Cardiac muscle cell (in vitro differentiated cells and primary cell): ENCODE data around the gene SLC2A4. TPM values are rescaled to one million over a fixed set of nuclear protein-coding genes. Genes with fewer than 3 reads are reported as not detected.

Experiments used
- DNase-seq, 2 donors: peaks; one replicate each; pipeline versions ENCODE4 v3.0.0 to v3.0.0-alpha.2; 2010 to 2017; ENCODE audit warnings: low read depth in 1 of 2, low spot score in 1 of 2
- H3K27ac ChIP-seq: fragments of 200-600 bp; sonication (generic); 2 replicates; pipeline ENCODE4 v1.5.1; 2016
- H3K27me3 ChIP-seq: fragments of 200-600 bp; sonication (generic); 2 replicates; pipeline ENCODE4 v1.6.0; 2016; ENCODE audit warnings: control low read depth
- H3K36me3 ChIP-seq: fragments of 200-600 bp; sonication (generic); 2 replicates; pipeline ENCODE4 v1.5.1; 2016; ENCODE audit warnings: control low read depth
- H3K4me1 ChIP-seq: fragments of 200-600 bp; sonication (generic); 2 replicates; pipeline ENCODE4 v1.8.1; 2017; ENCODE audit warnings: low read depth, mild to moderate bottlenecking, mixed run types
- H3K4me3 ChIP-seq: fragments of 200-600 bp; sonication (generic); 2 replicates; pipeline ENCODE4 v1.5.1; 2016; ENCODE audit warnings: mild to moderate bottlenecking
- H3K9me3 ChIP-seq: fragments of 200-600 bp; sonication (generic); 2 replicates; pipeline ENCODE4 v1.5.1; 2017; ENCODE audit warnings: low read depth, mild to moderate bottlenecking, control low read depth
- polyA plus RNA-seq: library from polyadenylated mRNA; unstranded; fragments of >200 nt; fragmentation: Nextera tagmentation; extraction: Ambion mirVana; gene quantifications from 2 replicates; pipeline ENCODE4 v1.2.1, GENCODE V29; 2016
- total RNA-seq: library from RNA; depleted of rRNA; stranded (reverse); fragments of >200 nt; gene quantifications from 2 replicates; pipeline ENCODE4 v1.2.3, GENCODE V29; 2016
- TF ChIP-seq, protein P1 (sequence below): IDR thresholded peaks from 2 replicates; pipeline ENCODE4 v1.5.1; 2012; ENCODE audit warnings: low read depth, mild to moderate bottlenecking, low read length

SLC2A4 gene
- total and polyA plus RNA-seq, 2 experiments from 2014 or later = 23.4 to 42.6 TPM

GRCh38 chr17:7315570-7316235, 34.2 kb downstream of the SLC2A4 start:
- H3K36me3 ChIP-seq = peaks cover 48% of the 10 kb centered on the region

DNA sequence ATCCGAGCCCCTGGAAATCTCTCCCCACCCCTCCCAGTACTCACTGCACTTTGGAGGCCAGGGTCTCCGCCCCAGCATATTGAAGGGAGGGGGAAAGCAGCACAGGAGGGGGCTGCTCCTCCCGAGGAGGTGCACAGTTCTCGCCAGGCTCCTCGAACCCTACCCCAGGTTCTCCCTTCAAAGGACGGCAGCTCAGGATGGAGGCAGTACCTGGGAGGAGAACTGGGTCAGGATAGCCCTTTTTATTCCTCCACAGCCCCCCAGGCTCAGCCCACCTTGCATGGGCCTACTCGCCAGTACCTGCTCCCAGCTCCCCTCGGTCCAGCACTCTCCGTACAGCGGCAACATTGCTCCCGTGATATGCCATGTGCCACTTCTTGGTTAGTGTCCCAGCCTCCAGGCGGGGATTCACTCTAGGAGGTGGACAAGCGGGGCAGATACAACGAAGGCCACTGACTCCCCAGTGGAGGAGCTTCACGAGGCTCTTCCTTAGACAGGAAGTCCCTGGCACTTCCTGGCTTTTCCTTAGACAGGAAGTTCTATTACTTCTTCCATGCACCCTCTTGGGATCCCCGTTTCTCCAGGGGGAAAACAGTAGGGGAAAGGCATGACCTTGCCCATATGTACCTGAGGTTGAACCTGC, 35.8 kb downstream of the SLC2A4 start:
- TF ChIP-seq, protein P1, sequence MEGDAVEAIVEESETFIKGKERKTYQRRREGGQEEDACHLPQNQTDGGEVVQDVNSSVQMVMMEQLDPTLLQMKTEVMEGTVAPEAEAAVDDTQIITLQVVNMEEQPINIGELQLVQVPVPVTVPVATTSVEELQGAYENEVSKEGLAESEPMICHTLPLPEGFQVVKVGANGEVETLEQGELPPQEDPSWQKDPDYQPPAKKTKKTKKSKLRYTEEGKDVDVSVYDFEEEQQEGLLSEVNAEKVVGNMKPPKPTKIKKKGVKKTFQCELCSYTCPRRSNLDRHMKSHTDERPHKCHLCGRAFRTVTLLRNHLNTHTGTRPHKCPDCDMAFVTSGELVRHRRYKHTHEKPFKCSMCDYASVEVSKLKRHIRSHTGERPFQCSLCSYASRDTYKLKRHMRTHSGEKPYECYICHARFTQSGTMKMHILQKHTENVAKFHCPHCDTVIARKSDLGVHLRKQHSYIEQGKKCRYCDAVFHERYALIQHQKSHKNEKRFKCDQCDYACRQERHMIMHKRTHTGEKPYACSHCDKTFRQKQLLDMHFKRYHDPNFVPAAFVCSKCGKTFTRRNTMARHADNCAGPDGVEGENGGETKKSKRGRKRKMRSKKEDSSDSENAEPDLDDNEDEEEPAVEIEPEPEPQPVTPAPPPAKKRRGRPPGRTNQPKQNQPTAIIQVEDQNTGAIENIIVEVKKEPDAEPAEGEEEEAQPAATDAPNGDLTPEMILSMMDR = no peak
- peaks cover 51% of the 10 kb centered on the region for H3K36me3 ChIP-seq

More at GRCh38 chr17:7315570-7316235, 34.2 kb downstream of the SLC2A4 start:
- DNase-seq = no peak
- Histone ChIP-seq H3K4me1 (peaks cover 7% of the 10 kb centered on the region), H3K4me3 (peak overlapping the region; percentile 90), H3K9me3 (no peaks in the 10 kb centered on the region), H3K27ac (peak overlapping the region; percentile 82), H3K27me3 (no peaks in the 10 kb centered on the region)
- TF ChIP-seq, protein P1 = no peak

GRCh38 chr17:7318121-7318860, 36.8 kb downstream of the SLC2A4 start:
- Histone ChIP-seq H3K4me3 (no peak overlapping the region), H3K27ac (no peak overlapping the region), H3K4me1 (peaks cover 7% of the 10 kb centered on the region), H3K9me3 (no peaks in the 10 kb centered on the region), H3K36me3 (peaks cover 52% of the 10 kb centered on the region), H3K27me3 (no peaks in the 10 kb centered on the region)
- no peak for DNase-seq
- TF ChIP-seq, protein P1 = no peak

More for the DNA sequence above, 35.8 kb downstream of the SLC2A4 start:
- no peak overlapping the region for H3K27ac ChIP-seq
- H3K4me1 ChIP-seq = peaks cover 7% of the 10 kb centered on the region
- no peaks in the 10 kb centered on the region for H3K9me3 ChIP-seq
- no peaks in the 10 kb centered on the region for H3K27me3 ChIP-seq
- no peak for DNase-seq
- no peak overlapping the region for H3K4me3 ChIP-seq

DNA sequence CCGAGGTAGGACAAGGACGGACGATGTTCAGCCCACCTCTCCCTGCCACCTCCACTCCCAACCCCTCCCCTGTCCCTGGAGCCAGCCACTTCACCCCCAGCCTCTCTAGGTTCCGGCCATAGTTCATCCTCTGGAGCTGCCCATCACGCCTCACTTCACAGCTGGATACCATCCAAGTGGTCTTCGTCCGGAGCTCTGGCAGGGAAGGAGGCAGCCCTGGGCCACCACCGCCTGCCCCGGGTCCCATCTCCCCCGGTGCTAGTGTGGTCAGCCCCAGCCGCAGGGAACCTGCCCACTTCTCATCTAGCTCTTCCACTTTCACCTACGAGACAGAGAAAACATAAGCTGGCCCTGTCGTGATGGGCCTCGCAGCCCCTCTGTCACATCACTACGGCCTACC, 39.9 kb downstream of the SLC2A4 start:
- Histone ChIP-seq H3K4me3 (no peak overlapping the region), H3K4me1 (no peaks in the 10 kb centered on the region), H3K27ac (no peak overlapping the region), H3K36me3 (peaks cover 51% of the 10 kb centered on the region), H3K27me3 (no peaks in the 10 kb centered on the region), H3K9me3 (no peaks in the 10 kb centered on the region)
- DNase-seq = no peak
- TF ChIP-seq, protein P1 = no peak

DNA sequence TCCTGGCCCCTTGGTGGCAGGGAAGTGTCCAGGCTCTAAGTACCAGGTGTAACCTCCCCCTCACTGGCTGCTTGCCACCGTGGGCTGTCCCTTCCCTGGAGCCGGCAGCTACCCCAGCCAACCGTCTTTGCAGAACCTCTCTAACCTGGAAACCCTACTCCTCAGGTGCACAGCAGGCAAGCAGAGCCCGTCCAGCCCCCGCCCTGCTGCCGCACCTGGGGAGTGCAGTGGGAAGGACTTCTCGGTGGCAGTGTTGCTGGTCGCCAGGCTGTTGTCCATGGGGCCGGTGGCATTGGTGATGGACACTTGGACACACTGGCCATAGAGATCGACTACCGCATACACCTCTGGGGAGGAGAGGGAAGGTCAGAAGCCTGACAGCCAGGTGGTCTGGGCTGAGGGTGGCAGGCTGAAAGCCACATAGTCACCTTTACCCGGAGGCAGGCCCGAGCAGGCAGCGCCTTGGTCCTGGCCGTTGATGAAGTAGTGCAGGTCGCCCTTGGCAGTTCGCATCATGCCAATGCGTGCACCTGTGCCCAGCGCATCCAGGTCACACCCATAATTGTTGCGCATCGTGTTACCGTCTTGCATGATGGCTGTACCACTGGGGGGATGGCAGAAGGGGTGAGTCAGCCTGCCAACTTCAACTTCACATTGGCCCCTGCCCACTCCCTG, 41.1 kb downstream of the SLC2A4 start:
- Histone ChIP-seq H3K4me3 (no peak overlapping the region), H3K36me3 (peaks cover 46% of the 10 kb centered on the region), H3K27ac (no peak overlapping the region), H3K9me3 (no peaks in the 10 kb centered on the region), H3K4me1 (no peaks in the 10 kb centered on the region), H3K27me3 (no peaks in the 10 kb centered on the region)
- no peak for DNase-seq
- TF ChIP-seq, protein P1 = no peak
